NT2/D1 (cell line): ENCODE data around the gene BFSP1.

ENCODE experiments used
- SUZ12 ChIP-seq: IDR thresholded peaks from 2 replicates; pipeline ENCODE4 v1.6.1; 2011; ENCODE audit not compliant: insufficient read length, insufficient read depth; ENCODE audit errors: extremely low read depth
- YY1 ChIP-seq: IDR thresholded peaks from 2 replicates; pipeline ENCODE4 v1.6.1; 2011; ENCODE audit not compliant: insufficient read length, insufficient read depth

GRCh38 chr20:17542993-17543412 lies 11.8 kb upstream of the BFSP1 start:
- TF ChIP-seq YY1, result no peak
- TF ChIP-seq SUZ12, result no peak
